Kidney (tissue), 14 donors: ENCODE data around the gene XYLT2. TPM values are rescaled to one million over a fixed set of nuclear protein-coding genes. Genes with fewer than 3 reads are reported as not detected.
A peak's percentile ranks its signal among the peaks of the same experiment; 100 is the strongest.

Experiments
- DNase-seq, 5 donors: peaks; one replicate each; pipeline ENCODE4 v3.0.0-alpha.2; 2013 to 2020
- FAIRE-seq: peaks from 2 replicates; lab custom pipeline; 2012; peaks lifted over from hg19 to GRCh38; lab: Jason Lieb, UNC
- H3K27ac ChIP-seq, 2 donors: one replicate each; pipeline ENCODE4 v1.7.0; 2013; ENCODE audit warnings: low read depth in 2 of 2, low read length in 2 of 2, inconsistent platforms in 1 of 2
- H3K27me3 ChIP-seq: one replicate; pipeline ENCODE4 v1.7.1; 2013; ENCODE audit warnings: low read length, inconsistent platforms; ENCODE audit not compliant: control insufficient read depth, insufficient read depth
- H3K36me3 ChIP-seq, 3 donors: one replicate each; pipeline versions ENCODE4 v1.7.0 to v1.7.1; 2013; ENCODE audit warnings: low read length in 3 of 3, control low read depth in 1 of 3, inconsistent platforms in 1 of 3; ENCODE audit not compliant: insufficient read depth in 3 of 3, control insufficient read depth in 2 of 3
- H3K4me1 ChIP-seq, 3 donors: one replicate each; pipeline versions ENCODE4 v1.7.0 to v1.7.1; 2013; ENCODE audit warnings: low read length in 3 of 3, inconsistent platforms in 1 of 3, low read depth in 1 of 3; ENCODE audit not compliant: control insufficient read depth in 2 of 3, insufficient read depth in 2 of 3
- H3K4me3 ChIP-seq, 3 donors: one replicate each; pipeline versions ENCODE4 v1.7.0 to v1.8.1; 2013; ENCODE audit warnings: low read length in 3 of 3, control low read depth in 1 of 3, inconsistent platforms in 1 of 3
- H3K9ac ChIP-seq, 3 donors: one replicate each; pipeline versions ENCODE4 v1.7.0 to v1.7.1; 2013; ENCODE audit warnings: low read length in 3 of 3, control low read depth in 1 of 3, inconsistent platforms in 1 of 3
- H3K9me3 ChIP-seq, 3 donors: one replicate each; pipeline versions ENCODE4 v1.7.0 to v1.7.1; 2013; ENCODE audit warnings: low read length in 3 of 3, control low read depth in 1 of 3, inconsistent platforms in 1 of 3; ENCODE audit not compliant: control insufficient read depth in 2 of 3, insufficient read depth in 1 of 3
- intact Hi-C: fragments of 100-400 bp; cut with DNase I; formaldehyde crosslinking; loops from one replicate; pipeline ENCODE4 v1.11.1; 2022
- polyA plus RNA-seq: library from polyadenylated mRNA; stranded (reverse); fragments of 350-450 nt; fragmentation: Illumina TruSeq; extraction: RNeasy Lipid Tissue Mini Kit (QIAGEN cat#74804); gene quantifications from one replicate; pipeline ENCODE4 v1.2.3, GENCODE V29; 2014; ENCODE audit warnings: low read depth, low replicate concordance; ENCODE audit not compliant: insufficient read depth
- total RNA-seq: library from RNA; stranded (reverse); fragmentation: NEBNext Ultra II Directional; extraction: Animal tissue kit (Norgen Biotek cat#: 25700); gene quantifications from one replicate; pipeline ENCODE4 v1.2.1, GENCODE V29; 2021
- TF ChIP-seq, protein P1 (sequence below): IDR thresholded peaks from 3 replicates; pipeline ENCODE4 v1.5.1; 2012; ENCODE audit warnings: mild to moderate bottlenecking, moderate library complexity, borderline replicate concordance; ENCODE audit not compliant: insufficient read depth; ENCODE audit errors: extremely low read depth
- donor health status: control.
- donor health status: control.
- donor health status: control.
- donor health status: control.
- donor health status: control.
- donor health status: DM: yes; HTN: yes; CAD: no.
- donor health status: Normal renal cell carcinoma (clear cell type).

The XYLT2 gene
- total and polyA plus RNA-seq, 2 donors from 2014 or later, result 21.2 to 30.0 TPM

DNA sequence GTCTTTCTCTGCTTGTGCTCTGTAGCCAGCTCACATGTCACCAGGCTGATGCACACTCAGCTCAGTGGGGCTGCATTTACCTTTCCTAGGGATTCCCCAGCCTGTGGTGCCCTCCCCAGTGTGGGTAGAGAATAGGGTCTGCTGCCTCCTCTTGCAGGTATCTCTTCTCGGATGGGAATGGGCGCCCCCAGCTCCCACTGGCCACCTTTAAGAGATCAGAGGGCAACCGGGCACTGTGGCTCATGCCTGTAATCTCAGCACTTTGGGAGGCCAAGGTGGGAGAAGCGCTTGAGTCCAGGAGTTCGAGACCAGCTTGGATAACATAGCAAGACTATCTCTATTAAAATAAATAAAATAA lies 3.3 kb downstream of the XYLT2 start:
- Histone ChIP-seq H3K9ac (no peak overlapping the region), H3K4me1 (peaks cover 0 to 11% (median 9%) of the 10 kb centered on the region in 3 donors), H3K9me3 (no peaks in the 10 kb centered on the region), H3K27me3 (no peaks in the 10 kb centered on the region), H3K27ac (no peak overlapping the region), H3K4me3 (no peak overlapping the region), H3K36me3 (no peaks in the 10 kb centered on the region)
- DNase-seq, result peak in 1 of 5 donors; percentile 24
- TF ChIP-seq, protein P1, sequence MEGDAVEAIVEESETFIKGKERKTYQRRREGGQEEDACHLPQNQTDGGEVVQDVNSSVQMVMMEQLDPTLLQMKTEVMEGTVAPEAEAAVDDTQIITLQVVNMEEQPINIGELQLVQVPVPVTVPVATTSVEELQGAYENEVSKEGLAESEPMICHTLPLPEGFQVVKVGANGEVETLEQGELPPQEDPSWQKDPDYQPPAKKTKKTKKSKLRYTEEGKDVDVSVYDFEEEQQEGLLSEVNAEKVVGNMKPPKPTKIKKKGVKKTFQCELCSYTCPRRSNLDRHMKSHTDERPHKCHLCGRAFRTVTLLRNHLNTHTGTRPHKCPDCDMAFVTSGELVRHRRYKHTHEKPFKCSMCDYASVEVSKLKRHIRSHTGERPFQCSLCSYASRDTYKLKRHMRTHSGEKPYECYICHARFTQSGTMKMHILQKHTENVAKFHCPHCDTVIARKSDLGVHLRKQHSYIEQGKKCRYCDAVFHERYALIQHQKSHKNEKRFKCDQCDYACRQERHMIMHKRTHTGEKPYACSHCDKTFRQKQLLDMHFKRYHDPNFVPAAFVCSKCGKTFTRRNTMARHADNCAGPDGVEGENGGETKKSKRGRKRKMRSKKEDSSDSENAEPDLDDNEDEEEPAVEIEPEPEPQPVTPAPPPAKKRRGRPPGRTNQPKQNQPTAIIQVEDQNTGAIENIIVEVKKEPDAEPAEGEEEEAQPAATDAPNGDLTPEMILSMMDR, result no peak
- intact Hi-C loops, result no loop called here
- FAIRE-seq, result no peak

DNA sequence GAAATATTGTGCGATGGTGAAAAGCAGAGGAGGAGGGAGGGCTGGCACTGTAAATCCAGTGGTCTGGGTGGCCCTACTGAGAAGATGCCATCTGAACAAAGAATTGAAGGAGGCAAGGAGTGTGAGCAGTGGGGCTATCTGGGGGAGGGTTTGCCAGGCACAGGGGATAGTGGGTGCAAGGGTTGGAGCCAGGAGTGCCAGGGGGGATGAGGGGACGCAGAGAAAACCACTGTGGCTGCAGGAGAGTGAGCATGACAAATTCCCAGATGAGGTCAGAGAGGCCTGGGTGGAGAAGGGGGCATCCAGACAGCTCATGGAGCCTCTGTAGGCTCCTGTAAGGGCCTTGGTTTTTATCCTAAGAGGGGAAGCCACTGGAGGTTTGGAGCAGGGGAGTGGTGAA lies 4.8 kb downstream of the XYLT2 start:
- no peaks in the 10 kb centered on the region for H3K9me3 ChIP-seq
- no peak overlapping the region for H3K27ac ChIP-seq
- DNase-seq, result no peak
- TF ChIP-seq, protein P1, result no peak
- H3K27me3 ChIP-seq, result no peaks in the 10 kb centered on the region
- intact Hi-C loops, result no loop called here
- peaks cover 0 to 11% (median 9%) of the 10 kb centered on the region in 3 donors for H3K4me1 ChIP-seq
- H3K9ac ChIP-seq, result no peak overlapping the region
- no peak overlapping the region for H3K4me3 ChIP-seq
- FAIRE-seq, result no peak
- peaks cover 0 to 10% (median 1%) of the 10 kb centered on the region in 3 donors for H3K36me3 ChIP-seq

DNA sequence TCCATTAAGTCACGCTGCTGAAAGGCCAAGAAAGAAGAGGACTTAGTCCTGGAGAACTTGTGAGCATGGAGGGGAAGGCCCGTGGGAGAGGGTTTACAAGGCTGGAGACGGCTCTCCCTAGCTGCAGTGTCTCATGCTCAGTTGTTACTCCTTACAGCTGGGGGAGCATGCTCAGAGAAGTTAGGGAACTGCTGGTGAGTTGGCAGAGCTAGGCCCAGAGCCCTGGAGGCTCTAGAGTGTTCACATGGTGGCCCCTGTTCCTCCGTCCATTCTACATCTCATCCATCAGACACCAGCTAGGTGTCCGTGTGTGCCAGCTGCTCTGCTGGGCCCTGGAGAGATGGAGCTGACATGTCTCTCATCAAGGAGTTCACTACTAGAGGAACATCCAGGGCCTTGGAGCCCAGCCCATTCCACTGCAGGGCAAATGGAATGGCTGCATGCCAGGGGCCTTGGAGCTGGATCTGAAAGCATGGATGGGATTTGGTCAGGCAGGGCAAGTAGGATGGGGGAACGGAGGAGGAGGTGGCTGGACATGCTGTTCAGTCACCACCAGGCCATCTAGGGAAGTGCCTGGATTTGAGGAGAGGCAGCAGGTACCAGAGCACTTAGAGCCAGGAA lies 6.3 kb downstream of the XYLT2 start:
- H3K27ac ChIP-seq, result no peak overlapping the region
- TF ChIP-seq, protein P1, result no peak
- FAIRE-seq, result no peak
- H3K27me3 ChIP-seq, result no peaks in the 10 kb centered on the region
- intact Hi-C loops, result no loop called here
- peak in 1 of 5 donors; percentile 15 for DNase-seq
- peaks cover 0 to 10% (median 4%) of the 10 kb centered on the region in 3 donors for H3K36me3 ChIP-seq
- H3K4me3 ChIP-seq, result no peak overlapping the region
- H3K9me3 ChIP-seq, result no peaks in the 10 kb centered on the region
- H3K9ac ChIP-seq, result no peak overlapping the region
- peaks cover 0 to 6% (median 5%) of the 10 kb centered on the region in 3 donors for H3K4me1 ChIP-seq
